Mesenteric fat pad (tissue), 1 donor: ENCODE results near the gene OLFM1. TPM values are rescaled to one million over a fixed set of nuclear protein-coding genes. Genes with fewer than 3 reads are reported as not detected.
"Not testable (repeated sequence)": the region's sequence is repeated elsewhere in the genome, so short reads cannot be mapped to it uniquely, and the experiment has no call there.

Source experiments
- DNase-seq: peaks from one replicate; pipeline ENCODE4 v3.0.0-alpha.2; 2020; ENCODE audit warnings: low spot score
- total RNA-seq: library from RNA; stranded (reverse); fragmentation: NEBNext Ultra II Directional; extraction: Animal tissue kit (Norgen Biotek cat#: 25700); gene quantifications from one replicate; pipeline ENCODE4 v1.2.1, GENCODE V29; 2021
- donor health status: DM: yes; HTN: yes; CAD: no.

The OLFM1 gene
- total RNA-seq, 1 donor from 2014 or later = 22.6 TPM

DNA sequence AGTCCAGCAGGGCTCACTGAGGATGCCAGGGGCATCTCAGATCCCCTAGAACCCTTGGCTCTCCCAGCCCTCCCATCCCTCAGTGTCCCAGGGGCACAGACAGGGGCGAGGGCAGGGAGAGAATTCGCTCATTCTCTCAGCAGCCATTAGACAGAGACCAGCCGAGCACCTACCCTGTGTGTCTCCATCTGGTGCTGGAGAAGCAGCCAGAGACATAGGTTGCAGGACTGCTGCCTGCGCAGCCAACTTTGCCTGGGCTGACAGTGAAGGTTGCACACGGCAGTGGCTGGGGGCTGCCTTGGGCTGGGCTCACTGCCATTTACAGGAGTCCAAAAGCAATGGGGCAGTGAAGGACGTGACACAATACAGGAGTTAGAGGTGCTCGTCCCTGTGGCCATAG is 60.9 kb downstream of the OLFM1 start:
- no peak for DNase-seq

GRCh38 chr9:135149901-135150300 is 62.4 kb downstream of the OLFM1 start:
- DNase-seq = not testable (repeated sequence)

GRCh38 chr9:135150981-135151380 is 63.5 kb downstream of the OLFM1 start:
- DNase-seq = no peak

GRCh38 chr9:135151757-135152613 is 64.5 kb downstream of the OLFM1 start:
- no peak for DNase-seq

DNA sequence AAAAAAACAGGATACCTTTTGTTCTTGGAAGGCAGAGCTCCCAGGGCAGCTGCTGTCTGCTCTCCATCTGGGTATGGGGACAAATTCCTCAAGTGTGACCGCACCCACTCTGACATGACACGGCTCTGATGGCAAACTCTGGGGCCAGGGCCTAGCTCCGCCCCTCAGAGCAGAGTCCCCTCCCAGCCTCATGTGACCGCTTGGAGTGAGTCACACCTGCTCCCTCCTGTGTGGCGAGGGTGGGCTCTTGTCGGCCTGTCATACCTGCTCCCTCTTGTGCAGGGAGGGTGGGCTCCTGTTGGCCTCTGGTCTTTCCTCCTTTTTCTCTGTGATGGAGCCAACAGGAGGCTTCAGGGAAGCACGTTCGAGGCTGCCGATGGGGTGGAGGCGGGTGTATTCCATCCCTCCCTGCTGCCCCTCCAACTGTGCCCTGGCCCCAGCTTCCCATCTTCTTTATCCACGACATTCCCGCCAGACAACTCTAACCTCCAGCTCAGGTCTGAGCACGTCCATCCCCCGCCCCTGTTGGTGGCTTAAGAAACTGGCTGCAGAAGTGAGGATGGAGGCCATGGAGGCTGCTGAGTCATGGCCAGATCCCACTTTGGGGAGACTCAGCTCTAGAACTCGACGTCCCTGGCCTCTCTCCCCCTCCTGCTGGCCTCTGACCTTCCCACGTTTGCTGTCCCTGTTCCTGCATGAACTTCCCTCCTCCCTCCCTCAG is 65.3 kb downstream of the OLFM1 start:
- no peak for DNase-seq

DNA sequence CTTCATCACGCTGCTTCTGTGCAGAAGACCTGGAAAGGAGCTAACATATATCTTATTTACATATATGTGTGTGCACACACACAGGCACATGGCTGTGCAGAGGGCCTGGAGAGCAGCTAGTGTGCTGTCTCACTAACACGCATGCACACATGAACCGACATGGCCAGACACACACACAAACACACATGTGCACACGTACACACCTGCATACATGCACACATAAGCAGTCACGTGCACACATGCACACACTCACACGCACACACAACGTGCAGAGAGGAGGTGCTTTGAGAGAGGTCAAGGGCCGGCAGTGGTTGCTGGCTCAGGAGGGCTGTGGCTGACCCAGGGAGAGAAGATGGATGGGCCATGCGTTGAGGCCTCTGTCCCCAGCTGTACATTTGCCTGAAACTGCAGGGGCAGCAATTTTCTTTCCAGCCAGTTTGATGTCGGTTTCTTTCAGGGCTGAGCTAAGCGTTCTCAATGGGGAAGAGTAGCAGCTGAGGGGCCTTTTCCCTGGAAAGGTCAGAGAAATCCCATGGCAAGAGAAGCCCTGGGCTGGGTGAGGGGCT is 66.7 kb downstream of the OLFM1 start:
- DNase-seq = no peak

DNA sequence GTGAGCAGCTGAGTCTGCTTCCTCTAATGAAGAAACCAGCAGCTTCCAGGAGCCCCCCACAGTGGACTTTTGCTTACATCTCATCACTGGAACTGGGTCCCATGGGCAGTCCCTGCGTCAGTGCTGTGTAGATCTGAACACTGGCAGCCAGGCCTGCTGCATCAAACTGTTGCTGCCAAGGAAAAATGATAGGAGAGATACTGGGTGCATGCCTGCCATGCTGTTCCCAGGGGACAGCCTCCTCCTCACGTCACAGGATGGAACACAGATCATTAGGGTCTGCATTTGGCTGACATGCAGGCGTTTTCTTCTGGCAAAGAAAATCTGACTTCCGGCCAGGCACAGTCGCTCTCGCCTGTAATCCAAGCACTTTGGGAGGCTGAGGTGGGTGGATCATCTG is 67.9 kb downstream of the OLFM1 start:
- no peak for DNase-seq

DNA sequence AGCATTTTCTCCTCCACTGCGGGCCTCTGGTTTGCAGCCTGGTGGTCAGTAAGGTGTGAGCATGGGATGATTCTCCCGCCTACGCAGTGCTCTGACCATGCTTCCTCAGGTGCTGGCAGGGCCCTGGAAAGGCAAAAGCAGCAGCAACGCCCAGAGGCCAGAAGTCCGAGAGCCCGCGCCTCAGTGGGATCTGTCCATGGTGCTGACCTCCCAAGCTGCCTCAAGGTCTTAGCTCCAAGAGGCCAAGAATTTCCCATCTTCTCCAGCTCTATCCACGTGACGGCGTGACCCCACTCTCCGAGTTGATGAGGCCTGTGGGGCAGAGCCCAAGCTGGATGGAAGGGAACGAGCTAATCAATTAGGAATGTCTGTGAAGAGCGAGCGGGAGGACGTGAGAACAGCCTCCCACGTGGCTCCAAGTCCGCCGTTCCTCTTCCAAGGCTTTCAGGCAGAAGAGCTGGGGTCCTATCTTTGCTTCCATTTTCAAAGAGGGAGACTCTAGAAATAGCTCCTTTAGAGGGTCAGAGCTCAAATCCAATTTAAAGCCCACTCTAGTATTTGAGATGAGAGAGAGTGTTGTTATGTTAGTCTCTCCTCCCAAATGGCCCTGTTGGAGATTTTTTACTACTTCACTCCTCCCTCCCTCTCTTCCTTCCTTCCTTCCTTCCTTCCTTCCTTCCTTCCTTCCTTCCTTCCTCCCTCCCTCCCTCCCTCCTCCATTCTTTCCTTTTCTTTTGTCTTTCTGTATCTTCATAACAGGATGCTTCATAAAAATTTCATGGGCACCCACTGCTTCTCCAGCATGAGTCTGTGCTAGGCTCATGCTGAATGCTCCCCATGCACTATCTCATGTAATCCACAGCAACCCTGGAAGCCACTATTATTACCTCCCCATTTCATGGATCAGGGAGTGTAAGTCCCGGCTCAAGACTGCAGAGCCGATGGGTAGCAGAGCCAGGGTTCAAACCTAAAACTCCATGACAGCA is 69.3 kb downstream of the OLFM1 start:
- no peak for DNase-seq

DNA sequence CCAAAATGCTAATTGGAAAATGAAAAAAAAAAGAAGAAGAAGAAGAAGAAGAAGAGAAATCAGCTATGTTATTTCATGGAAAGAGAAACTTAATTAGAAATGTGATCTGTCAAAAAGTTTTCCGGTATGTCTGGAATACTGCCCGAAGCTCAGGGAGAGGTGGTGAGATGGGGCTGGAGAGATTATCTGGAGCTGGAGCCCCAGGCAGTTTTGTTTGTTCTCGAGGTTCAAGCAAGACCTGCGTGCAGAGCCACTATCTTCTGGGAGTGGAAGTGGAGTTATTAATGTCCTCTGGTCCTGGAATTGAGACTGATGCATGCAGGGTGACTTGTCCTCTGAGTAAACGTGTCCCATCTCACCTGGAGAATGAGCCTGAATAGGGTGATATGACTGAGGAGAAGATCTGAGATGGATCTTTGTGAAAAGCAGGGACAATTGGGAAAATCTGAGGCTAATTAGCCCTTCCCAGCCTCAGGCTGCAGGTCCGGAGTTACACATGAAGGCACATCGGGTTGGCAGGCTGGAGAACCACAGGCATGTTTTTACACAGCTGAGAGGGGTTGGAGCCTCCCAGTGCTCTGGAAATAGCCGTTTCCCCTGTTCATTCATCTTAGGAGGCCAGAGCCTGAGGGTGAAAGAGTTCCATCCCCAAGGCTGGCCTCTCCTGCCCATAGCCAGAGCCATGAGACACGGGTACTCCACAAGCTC is 70.5 kb downstream of the OLFM1 start:
- no peak for DNase-seq

DNA sequence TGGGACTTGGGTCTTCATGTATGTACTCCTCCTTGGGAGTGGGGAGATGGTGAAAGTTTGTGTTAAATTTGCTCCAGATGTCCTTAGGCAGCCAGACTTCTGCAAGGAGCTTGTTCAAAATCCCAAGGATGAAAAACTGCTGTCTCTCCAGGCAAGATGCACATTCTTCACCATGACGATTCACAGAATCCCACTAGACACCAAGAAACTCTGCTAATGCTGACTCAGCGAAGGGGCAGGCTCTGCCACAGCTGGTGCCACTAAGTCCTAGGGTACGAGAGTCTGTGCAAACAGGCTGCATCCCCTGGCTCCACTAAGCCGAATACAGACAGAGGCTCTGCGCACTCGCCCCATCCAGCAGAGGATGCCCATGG is 71.1 kb downstream of the OLFM1 start:
- no peak for DNase-seq

DNA sequence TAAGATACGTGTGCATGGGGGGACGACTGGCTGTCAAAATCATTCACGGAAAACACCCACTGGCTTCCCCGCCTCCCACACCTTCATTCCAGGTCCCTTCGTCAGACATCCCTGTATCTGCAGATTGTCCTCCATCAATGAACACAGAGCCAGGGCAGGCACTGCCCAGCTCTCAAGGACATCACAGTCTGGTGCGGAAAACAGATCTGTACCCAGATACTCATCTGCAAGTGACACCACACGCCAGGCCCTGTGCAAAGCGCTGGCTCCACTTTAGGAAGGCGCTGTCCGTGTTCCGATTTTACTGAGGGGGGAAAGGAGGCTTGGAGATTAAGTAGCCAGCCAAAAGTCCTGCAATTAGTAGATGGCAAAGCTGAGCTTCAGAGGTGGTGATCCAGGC is 72.3 kb downstream of the OLFM1 start:
- no peak for DNase-seq

DNA sequence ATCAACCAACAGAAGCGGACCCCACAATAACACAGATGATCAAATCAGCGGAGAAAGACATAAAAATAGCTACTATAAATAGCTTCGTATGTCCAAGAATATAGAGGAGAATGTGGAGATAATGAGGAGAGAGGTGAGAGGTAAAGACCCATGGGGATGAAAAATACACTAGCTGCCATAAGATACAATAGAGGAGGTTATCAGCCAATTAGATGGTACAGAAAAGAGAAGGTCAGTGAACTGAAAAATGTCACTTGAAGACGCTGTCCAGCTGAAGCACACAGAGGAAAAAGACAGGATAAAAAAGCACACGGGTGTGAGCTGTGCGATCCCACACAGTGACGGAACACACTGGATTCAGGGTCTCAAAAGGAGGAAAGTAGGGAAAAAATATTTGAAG is 73.4 kb downstream of the OLFM1 start:
- no peak for DNase-seq

DNA sequence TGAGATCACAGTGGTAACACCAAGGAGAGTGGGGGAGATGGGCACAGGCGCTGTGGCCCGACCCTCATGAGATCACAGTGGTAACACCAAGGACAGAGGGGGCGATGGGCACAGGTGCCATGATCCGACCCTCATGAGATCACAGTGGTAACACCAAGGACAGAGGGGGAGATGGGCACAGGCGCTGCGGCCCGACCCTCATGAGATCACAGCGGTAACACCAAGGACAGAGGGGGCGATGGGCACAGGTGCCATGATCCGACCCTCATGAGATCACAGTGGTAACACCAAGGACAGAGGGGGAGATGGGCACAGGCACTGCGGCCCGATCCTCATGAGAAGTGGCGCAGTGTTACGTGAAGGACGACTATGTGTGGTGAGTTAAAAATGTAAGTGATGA is 75.1 kb downstream of the OLFM1 start:
- not testable (repeated sequence) for DNase-seq

GRCh38 chr9:135163023-135163780 is 75.7 kb downstream of the OLFM1 start:
- DNase-seq = no peak

DNA sequence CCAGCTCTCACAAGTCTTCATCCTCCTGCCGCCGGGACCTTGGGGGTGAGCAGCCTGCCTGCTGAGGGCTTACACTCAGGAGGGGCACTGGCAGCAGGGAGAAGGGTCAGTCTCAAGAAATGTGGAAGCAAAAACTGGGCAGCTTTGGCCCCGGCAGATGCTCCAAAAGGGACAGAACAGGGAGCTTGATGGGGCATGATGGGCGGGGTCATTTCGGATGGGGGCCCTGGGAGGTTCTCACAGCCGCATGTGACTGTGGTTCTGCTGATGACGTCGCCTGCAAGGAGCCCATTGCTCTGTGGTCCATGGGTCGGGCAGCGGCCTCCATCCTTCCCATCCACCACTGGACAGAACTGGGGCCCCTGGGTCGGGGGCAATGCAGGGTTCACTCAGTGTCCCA is 76.6 kb downstream of the OLFM1 start:
- no peak for DNase-seq

DNA sequence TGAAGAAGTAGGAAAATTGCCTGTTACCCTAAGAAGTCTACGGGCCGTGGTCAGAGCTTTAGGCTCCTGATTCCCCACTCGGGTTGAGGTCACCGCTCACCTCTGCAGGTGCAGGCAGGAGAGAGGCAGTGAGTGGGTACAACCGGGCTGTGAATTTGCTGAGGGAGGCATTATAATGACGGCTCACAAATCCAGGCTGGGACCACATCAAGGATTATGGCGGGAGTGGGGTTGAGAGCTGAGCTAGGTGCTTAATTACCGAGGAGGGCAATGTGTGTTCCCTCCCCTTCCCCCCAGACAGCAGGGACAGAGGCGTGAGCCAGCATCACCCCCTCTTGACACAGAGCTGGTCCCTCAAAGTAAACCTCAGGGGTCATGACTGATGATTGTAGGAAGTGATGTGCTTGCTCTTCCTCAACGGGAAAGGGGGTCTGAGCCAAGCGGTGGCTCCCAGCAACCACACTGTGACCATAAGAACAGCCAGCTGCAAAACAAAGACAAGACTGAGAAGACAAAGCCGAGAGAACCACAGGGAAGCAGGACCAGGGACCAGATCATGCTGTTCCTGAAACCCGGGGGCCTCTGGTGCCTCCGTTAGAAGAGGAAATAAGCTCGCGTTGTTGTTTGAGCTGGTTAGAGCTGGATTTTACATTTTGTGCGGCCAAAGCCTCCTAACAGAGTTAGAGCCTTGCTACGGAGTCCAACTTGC is 77.7 kb downstream of the OLFM1 start:
- no peak for DNase-seq

DNA sequence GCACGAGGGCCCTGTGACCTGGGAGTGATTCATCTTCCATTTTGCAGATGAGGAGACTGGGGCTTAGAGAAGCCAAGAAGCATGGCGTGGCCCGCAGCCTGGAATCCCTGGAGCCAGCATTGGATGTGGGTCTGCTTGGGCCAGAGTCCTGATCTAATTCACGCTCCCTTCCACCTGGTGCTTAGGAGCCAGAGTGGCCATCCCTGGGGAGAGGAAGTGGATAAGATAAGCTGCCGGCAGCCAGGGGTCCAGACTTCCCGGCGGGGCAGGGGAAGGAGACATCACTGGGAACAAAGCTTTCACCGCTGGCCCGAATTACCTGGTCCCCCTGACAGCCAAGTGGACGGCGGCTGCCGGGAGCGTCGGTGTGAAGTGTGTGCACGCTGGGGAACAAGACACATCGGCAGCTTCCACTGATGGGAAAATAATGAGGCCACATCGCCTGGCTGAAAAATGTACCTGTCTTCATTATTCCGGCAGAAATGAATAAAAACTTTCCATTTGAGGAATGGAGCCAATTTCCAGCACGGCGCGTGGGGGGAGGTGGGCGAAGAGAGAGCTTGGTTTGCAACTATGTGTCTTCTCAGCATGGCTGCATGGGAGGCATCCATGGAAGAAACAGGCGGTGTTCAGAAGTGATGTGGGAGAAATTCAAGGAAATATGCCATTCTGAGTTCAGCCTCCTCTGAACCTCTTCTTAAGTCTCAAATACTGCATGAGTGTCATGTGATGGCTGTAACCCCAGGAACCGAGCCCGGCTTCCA is 78.5 kb downstream of the OLFM1 start:
- no peak for DNase-seq

DNA sequence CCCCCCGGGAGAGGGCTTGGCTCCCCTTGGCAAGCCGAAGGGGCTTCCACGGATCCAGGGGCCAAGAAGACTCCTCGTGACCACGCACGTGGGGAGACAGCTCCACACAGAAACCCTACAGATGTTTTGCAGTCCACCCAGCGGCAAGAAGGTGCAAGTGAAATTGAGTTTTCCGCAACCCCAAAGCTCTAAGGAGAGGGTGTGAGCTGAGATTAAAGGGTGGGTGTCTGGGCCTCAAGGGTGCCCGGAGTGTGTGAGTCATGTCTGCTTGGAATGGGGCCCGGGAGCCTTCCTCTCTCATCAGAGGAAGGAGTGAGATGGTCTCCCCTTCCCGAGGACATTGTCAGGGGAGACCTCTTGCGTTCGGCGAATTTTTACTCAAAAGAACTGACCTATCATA is 79.1 kb downstream of the OLFM1 start:
- DNase-seq = no peak
